ENCODE measurements around the gene PGAM2.
"Not testable (repeated sequence)": the region's sequence is repeated elsewhere in the genome, so short reads cannot be mapped to it uniquely, and the experiment has no call there.

PGAM2 gene

DNA sequence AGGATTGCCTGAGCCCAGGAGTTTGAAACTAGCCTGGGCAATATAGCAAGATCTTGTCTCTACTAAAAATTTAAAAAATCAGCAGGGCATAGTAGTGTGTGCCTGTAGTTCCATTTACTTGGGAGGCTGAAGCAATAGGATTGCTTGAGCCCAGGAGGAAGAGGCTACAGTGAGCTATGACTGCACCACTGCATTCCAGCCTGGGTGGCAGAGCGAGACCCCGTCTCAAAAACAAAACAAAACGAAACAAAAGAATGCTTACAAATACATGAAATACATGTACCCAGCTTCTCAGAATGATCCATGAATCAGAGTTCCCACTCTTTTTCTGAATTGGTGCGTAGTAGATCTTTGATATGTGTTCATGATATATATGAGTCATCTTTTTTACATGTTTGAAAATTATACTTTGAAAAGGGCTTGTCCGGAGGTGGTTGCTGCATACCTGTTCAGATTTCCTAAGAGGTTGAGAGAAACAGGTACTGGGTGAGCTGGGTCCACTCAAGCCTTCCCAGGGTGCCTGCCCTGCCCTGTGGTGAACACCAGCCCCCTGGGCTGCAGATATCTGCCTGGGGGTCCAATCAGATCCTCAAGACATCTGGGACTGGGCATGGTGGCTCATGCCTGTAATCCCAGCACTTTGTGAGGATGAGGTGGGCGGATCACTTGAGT is 42.4 kb downstream of the PGAM2 start:
- H3K36me3 ChIP-seq (ENCODE audit: control insufficient read depth, insufficient read depth, low read length); H3K4me3 ChIP-seq (ENCODE audit: low read depth, low read length); H3K27me3 ChIP-seq (ENCODE audit: control insufficient read depth, insufficient read depth, low read length); H3K9ac ChIP-seq (ENCODE audit: low read length); H3K4me1 ChIP-seq (ENCODE audit: control insufficient read depth, insufficient read depth, low read length); H3K27ac ChIP-seq (ENCODE audit: low read depth, low read length); H3K9me3 ChIP-seq (ENCODE audit: control insufficient read depth, insufficient read depth, low read depth, low read length): not testable (repeated sequence)

DNA sequence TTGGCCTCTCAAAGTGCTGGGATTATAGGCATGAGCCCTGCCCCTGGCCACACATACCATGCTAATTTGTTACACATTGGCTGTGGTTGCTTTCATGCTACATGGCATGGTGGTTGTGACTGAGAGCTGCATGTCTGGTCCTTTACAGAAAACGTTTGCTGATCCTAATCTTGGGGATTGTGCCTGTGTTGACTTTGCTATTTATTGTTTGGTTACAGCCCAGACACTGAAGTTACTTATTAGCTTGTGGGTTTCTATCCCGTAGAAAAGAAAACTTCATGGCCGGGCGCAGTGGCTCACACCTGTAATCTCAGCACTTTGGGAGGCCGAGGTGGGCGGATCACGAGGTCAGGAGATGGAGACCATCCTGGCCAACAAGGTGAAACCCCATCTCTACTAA is 43.3 kb downstream of the PGAM2 start:
- H3K27ac ChIP-seq (ENCODE audit: low read depth, low read length); H3K4me1 ChIP-seq (ENCODE audit: control insufficient read depth, insufficient read depth, low read length): not testable (repeated sequence)

DNA sequence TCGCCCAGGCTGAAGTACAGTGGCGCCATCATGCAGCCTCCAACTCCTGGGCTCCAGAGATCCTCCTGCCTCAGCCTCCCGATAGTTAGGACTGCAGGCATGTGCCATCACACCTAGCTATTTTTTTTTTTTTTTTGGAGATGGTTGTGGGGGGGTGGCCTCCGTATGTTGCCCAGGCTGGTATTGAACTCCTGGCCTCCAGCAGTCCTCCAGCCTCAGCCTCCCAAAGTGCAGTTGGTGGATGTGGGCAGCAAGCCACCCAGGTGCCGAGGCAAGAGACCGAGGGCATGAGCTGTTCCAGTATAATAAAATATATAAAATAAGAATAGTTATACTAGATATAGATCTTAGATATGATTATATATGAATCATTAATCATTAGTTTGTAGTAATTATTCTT is 45.5 kb downstream of the PGAM2 start:
- not testable (repeated sequence) for H3K4me1 ChIP-seq (ENCODE audit: control insufficient read depth, insufficient read depth, low read length); H3K4me3 ChIP-seq (ENCODE audit: low read depth, low read length); H3K9ac ChIP-seq (ENCODE audit: low read length); H3K36me3 ChIP-seq (ENCODE audit: control insufficient read depth, insufficient read depth, low read length); H3K27ac ChIP-seq (ENCODE audit: low read depth, low read length); H3K27me3 ChIP-seq (ENCODE audit: control insufficient read depth, insufficient read depth, low read length); H3K9me3 ChIP-seq (ENCODE audit: control insufficient read depth, insufficient read depth, low read depth, low read length)

More for the DNA sequence above, 43.3 kb downstream of the PGAM2 start:
- H3K9me3 ChIP-seq (ENCODE audit: control insufficient read depth, insufficient read depth, low read depth, low read length); H3K9ac ChIP-seq (ENCODE audit: low read length); H3K36me3 ChIP-seq (ENCODE audit: control insufficient read depth, insufficient read depth, low read length); H3K4me3 ChIP-seq (ENCODE audit: low read depth, low read length); H3K27me3 ChIP-seq (ENCODE audit: control insufficient read depth, insufficient read depth, low read length): not testable (repeated sequence)

DNA sequence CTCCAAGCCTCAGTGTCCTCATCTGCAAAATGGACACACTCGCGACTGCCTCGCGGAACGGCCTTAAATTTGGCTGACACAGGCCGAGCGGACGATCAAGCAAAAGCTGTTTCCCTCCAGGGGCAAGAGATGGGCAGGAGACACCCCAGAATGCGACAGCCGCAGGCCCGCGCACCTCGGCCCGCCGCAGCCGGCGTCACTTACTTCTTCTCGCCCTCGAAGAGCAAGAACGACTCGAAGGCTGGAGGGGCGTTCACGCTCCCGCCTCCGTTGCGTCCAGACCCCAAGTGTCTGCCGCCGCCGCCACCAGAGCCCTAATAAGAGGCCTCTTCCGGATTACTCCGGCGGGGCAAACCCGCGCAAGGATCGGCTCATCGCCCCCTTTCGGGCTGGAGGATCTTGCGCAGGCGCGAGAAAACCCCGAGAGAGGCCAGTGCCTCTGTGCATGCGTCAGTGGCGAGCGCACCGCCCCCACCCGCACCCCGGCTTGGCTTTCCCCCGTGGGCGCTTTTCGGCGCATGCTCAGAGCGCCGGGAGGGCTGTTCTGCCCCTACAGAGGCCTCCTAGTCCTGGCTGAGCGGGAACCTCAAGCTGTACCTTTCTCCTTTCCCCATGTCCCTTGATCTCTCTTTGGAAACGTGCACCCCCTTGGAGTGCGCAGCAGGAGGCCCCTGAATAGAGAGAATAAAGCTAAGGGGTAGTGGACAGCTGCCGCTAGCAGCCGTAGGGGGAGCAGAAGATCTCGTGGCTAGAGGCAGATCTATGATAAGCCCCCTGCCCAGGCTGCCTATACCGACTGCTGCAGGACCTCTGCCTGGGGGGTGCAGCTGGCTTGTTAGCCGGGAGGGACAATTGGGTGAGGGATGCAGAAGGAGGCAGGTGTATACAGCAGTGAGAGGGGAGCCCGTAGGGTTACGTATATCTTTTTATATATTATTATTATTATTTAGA is 46.2 kb downstream of the PGAM2 start:
- H3K27ac ChIP-seq (ENCODE audit: low read depth, low read length); H3K9me3 ChIP-seq (ENCODE audit: control insufficient read depth, insufficient read depth, low read depth, low read length); H3K36me3 ChIP-seq (ENCODE audit: control insufficient read depth, insufficient read depth, low read length); H3K4me1 ChIP-seq (ENCODE audit: control insufficient read depth, insufficient read depth, low read length); H3K27me3 ChIP-seq (ENCODE audit: control insufficient read depth, insufficient read depth, low read length): not testable (repeated sequence)
- peak overlapping the region; percentile 89 for H3K4me3 ChIP-seq (ENCODE audit: low read depth, low read length)
- peak overlapping the region; percentile 81 for H3K9ac ChIP-seq (ENCODE audit: low read length)

DNA sequence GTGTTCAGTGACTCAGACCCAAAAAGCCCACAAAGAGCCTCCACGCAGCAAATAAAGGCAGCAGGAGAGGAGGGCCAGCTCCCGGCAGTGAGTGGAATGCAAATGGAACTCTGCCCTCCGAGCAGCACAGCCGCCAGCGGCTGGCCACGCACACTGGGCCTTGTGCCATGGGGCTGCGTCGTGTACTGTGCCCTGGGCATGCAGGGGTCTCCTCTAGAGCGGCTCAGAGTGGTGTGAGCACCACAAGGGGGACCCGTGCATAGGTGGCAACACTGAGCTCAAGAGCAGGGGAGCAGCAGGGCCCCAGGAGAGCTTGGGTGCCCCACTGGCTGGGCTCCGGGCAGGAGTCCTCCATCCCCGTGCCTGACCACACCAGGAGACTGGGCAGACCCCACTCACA is 50.3 kb downstream of the PGAM2 start:
- H3K27me3 ChIP-seq (ENCODE audit: control insufficient read depth, insufficient read depth, low read length); H3K4me1 ChIP-seq (ENCODE audit: control insufficient read depth, insufficient read depth, low read length); H3K36me3 ChIP-seq (ENCODE audit: control insufficient read depth, insufficient read depth, low read length); H3K4me3 ChIP-seq (ENCODE audit: low read depth, low read length); H3K27ac ChIP-seq (ENCODE audit: low read depth, low read length); H3K9ac ChIP-seq (ENCODE audit: low read length); H3K9me3 ChIP-seq (ENCODE audit: control insufficient read depth, insufficient read depth, low read depth, low read length): not testable (repeated sequence)
